ENCODE data around the gene CNKSR1.

The CNKSR1 gene

GRCh38 chr1:26195805-26196204, 18.5 kb downstream of the CNKSR1 start:
- DNase-seq (ENCODE audit: low read depth), result no peak
- TF ChIP-seq, protein P1, sequence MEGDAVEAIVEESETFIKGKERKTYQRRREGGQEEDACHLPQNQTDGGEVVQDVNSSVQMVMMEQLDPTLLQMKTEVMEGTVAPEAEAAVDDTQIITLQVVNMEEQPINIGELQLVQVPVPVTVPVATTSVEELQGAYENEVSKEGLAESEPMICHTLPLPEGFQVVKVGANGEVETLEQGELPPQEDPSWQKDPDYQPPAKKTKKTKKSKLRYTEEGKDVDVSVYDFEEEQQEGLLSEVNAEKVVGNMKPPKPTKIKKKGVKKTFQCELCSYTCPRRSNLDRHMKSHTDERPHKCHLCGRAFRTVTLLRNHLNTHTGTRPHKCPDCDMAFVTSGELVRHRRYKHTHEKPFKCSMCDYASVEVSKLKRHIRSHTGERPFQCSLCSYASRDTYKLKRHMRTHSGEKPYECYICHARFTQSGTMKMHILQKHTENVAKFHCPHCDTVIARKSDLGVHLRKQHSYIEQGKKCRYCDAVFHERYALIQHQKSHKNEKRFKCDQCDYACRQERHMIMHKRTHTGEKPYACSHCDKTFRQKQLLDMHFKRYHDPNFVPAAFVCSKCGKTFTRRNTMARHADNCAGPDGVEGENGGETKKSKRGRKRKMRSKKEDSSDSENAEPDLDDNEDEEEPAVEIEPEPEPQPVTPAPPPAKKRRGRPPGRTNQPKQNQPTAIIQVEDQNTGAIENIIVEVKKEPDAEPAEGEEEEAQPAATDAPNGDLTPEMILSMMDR (IDR thresholded peaks at IDR 0.05; ENCODE audit: insufficient read depth, low read depth, low read length, missing control alignments), result no peak
- no peak overlapping the region for H3K4me3 ChIP-seq (ENCODE audit: low read depth, low read length)

DNA sequence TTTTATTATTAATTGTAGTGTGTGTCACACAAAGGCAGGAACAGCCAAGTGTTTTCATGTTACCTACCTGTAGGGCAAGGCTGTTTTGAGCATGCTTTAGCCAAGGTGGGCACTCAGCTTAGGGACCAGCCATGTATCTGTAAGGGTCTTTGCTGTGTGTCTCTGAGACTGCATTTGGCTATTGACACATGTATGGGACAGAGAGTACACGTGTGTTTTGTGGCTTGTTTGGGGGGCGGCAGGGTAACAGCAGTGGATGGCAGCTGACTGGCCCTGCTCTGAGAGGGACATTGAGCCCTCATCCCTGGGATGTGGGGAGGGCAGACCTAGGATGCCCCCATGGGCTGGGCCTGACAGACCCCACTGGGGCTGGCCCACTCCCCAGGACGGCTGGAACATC, 20.0 kb downstream of the CNKSR1 start:
- no peak for DNase-seq (ENCODE audit: low read depth)
- TF ChIP-seq, protein P1 (IDR thresholded peaks at IDR 0.05; ENCODE audit: insufficient read depth, low read depth, low read length, missing control alignments), result no peak
- no peak overlapping the region for H3K4me3 ChIP-seq (ENCODE audit: low read depth, low read length)

GRCh38 chr1:26197813-26198212, 20.5 kb downstream of the CNKSR1 start:
- no peak for DNase-seq (ENCODE audit: low read depth)
- H3K4me3 ChIP-seq (ENCODE audit: low read depth, low read length), result no peak overlapping the region
- TF ChIP-seq, protein P1 (IDR thresholded peaks at IDR 0.05; ENCODE audit: insufficient read depth, low read depth, low read length, missing control alignments), result no peak

DNA sequence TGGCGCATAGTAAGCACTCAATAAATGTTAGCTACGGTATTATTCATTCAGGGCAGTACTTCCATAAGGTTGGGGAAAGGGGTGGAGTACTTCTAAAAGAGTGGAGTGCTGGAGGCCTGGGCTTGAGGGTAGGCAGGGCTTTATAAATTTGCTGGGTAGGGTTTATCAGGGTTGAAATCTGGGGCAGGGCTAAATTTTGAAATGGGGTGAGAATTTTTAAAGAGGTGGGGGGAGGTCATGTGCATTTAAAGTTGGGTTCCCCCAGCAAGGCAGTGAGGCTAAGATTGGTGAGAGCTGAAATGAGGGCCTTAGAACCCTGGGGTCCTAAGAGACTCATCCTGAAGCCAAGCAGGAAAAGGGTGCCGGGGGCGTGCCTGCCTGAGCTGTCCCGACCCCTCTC, 23.1 kb downstream of the CNKSR1 start:
- TF ChIP-seq, protein P1 (IDR thresholded peaks at IDR 0.05; ENCODE audit: insufficient read depth, low read depth, low read length, missing control alignments), result no peak
- DNase-seq (ENCODE audit: low read depth), result no peak
- H3K4me3 ChIP-seq (ENCODE audit: low read depth, low read length), result no peak overlapping the region

DNA sequence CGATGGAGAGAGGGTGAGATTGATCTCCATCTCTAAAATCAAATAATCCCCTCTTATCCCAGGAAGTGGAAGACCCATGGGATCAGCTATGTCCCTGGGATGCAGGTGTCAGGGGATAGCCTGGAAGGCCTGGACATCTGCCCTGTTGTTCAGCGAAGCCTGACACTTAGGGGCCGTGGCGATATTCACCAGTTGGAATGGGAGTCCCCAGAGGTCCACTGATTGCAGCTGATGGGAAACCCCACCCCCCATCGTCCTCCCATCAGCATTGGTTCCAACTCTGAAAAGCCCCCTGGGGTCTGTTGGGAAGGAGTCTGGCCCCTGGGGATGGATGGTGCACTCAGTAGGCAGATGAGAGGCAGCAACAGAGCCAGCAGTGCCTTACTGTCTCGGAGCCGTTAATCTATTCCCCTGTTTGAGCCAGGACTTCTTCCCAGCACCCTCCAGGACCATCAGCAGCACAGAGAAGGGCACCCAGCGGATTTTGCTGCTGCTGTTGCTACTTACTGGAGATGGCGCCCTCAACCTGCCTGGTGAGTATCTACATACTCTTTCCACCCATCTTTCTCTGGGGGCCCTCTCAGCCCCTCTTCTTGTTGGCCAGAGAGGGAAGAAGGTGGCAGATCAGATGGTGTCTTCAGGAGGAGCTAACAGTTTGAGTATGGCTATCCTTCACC, 26.5 kb downstream of the CNKSR1 start:
- H3K4me3 ChIP-seq (ENCODE audit: low read depth, low read length), result no peak overlapping the region
- TF ChIP-seq, protein P1 (IDR thresholded peaks at IDR 0.05; ENCODE audit: insufficient read depth, low read depth, low read length, missing control alignments), result no peak
- DNase-seq (ENCODE audit: low read depth), result no peak

GRCh38 chr1:26210147-26210870, 33.0 kb downstream of the CNKSR1 start:
- TF ChIP-seq, protein P1 (IDR thresholded peaks at IDR 0.05; ENCODE audit: insufficient read depth, low read depth, low read length, missing control alignments), result no peak
- H3K4me3 ChIP-seq (ENCODE audit: low read depth, low read length), result no peak overlapping the region
- no peak for DNase-seq (ENCODE audit: low read depth)
